HL-60 (cell line): ENCODE data around the gene SCN7A.

Experiments
- GABPA ChIP-seq: IDR thresholded peaks from 2 replicates; pipeline ENCODE4 v1.6.1; 2012; ENCODE audit warnings: low read depth
- POLR2AphosphoS5 ChIP-seq: IDR thresholded peaks from 2 replicates; pipeline ENCODE4 v1.6.1; 2012; ENCODE audit warnings: low read depth
- SPI1 ChIP-seq: IDR thresholded peaks from 2 replicates; pipeline ENCODE4 v1.6.1; 2012; ENCODE audit warnings: low read depth, mild to moderate bottlenecking, borderline replicate concordance
- TF ChIP-seq, protein P1 (sequence below): IDR thresholded peaks from one replicate; pipeline ENCODE4 v1.5.1; 2011; ENCODE audit warnings: low read length, control low read depth, inconsistent platforms; ENCODE audit not compliant: insufficient read depth
- TF ChIP-seq, protein P2 (sequence below): IDR thresholded peaks from 2 replicates; pipeline ENCODE4 v1.6.1; 2012; ENCODE audit warnings: low read depth; ENCODE audit not compliant: insufficient replicate concordance

DNA sequence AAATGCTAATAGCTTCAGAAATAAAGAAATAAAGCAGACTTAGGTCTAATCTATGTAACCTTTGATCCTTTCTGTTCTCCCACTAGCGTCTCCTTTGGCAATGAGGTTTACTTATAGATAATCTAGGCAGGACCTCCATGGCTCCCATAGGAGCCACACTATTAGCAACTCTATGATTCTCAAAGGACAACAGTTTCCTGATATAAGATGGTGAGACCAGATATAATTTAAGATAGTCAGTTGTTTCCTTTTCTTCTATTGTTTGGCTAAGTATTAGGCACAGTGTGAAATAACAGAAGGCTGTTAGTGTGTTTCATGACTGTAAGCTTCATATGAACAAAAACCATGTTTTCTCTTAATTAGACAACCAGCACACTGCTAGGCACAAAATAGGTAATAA, 59.6 kb downstream of the SCN7A start:
- TF ChIP-seq GABPA, result no peak
- TF ChIP-seq, protein P1, sequence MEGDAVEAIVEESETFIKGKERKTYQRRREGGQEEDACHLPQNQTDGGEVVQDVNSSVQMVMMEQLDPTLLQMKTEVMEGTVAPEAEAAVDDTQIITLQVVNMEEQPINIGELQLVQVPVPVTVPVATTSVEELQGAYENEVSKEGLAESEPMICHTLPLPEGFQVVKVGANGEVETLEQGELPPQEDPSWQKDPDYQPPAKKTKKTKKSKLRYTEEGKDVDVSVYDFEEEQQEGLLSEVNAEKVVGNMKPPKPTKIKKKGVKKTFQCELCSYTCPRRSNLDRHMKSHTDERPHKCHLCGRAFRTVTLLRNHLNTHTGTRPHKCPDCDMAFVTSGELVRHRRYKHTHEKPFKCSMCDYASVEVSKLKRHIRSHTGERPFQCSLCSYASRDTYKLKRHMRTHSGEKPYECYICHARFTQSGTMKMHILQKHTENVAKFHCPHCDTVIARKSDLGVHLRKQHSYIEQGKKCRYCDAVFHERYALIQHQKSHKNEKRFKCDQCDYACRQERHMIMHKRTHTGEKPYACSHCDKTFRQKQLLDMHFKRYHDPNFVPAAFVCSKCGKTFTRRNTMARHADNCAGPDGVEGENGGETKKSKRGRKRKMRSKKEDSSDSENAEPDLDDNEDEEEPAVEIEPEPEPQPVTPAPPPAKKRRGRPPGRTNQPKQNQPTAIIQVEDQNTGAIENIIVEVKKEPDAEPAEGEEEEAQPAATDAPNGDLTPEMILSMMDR, result no peak
- no peak for TF ChIP-seq POLR2AphosphoS5
- no peak for TF ChIP-seq SPI1
- TF ChIP-seq, protein P2, sequence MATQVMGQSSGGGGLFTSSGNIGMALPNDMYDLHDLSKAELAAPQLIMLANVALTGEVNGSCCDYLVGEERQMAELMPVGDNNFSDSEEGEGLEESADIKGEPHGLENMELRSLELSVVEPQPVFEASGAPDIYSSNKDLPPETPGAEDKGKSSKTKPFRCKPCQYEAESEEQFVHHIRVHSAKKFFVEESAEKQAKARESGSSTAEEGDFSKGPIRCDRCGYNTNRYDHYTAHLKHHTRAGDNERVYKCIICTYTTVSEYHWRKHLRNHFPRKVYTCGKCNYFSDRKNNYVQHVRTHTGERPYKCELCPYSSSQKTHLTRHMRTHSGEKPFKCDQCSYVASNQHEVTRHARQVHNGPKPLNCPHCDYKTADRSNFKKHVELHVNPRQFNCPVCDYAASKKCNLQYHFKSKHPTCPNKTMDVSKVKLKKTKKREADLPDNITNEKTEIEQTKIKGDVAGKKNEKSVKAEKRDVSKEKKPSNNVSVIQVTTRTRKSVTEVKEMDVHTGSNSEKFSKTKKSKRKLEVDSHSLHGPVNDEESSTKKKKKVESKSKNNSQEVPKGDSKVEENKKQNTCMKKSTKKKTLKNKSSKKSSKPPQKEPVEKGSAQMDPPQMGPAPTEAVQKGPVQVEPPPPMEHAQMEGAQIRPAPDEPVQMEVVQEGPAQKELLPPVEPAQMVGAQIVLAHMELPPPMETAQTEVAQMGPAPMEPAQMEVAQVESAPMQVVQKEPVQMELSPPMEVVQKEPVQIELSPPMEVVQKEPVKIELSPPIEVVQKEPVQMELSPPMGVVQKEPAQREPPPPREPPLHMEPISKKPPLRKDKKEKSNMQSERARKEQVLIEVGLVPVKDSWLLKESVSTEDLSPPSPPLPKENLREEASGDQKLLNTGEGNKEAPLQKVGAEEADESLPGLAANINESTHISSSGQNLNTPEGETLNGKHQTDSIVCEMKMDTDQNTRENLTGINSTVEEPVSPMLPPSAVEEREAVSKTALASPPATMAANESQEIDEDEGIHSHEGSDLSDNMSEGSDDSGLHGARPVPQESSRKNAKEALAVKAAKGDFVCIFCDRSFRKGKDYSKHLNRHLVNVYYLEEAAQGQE, result no peak
